ENCODE data around the gene DGCR6L.
"Not testable (repeated sequence)": the region's sequence is repeated elsewhere in the genome, so short reads cannot be mapped to it uniquely, and the experiment has no call there.

The DGCR6L gene

DNA sequence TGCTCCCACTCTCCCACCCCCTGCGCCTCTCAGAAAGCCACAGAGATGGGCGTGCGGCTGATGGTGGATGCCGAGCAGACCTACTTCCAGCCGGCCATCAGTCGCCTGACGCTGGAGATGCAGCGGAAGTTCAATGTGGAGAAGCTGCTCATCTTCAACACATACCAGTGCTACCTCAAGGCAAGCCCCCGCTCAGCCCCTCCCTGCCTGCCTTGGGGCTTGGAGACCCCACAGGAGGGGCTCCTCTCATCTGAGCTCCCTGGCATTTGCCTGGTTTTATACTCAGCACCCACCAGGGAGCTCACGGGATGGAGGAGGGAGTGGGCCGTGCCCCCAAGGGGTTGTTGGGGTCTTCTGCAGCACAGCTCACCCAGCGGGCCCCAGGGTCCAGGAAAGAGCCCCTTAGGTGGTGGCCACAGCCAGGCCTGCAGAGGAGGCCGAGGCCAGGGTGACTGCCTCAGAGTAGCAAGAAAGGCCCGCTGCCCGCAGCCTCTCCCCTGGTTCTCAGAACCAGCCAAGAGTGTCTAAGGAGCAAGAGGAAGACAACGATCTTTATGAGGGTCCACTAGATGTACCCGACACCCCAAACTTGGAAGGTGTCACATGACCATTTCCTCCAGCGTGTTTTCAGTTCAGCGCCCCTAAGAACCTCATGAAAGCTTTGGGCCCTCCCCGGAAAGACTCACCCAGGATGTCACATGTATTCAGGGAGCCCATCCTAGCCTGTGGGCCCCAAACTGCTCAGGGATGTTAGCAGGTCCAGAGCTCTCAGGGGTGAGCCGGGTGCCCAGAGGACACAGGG is 13.0 kb downstream of the DGCR6L start:
- H3K9me3 ChIP-seq (ENCODE audit: control insufficient read depth, insufficient read depth, low read length); H3K27me3 ChIP-seq (ENCODE audit: control insufficient read depth, low read length); H3K4me1 ChIP-seq (ENCODE audit: control insufficient read depth, low read length); H3K4me2 ChIP-seq (ENCODE audit: low read length); H3K9me2 ChIP-seq (replicated peaks; ENCODE audit: control insufficient read depth, low read length); H3K4me3 ChIP-seq (ENCODE audit: low read length); H3K36me3 ChIP-seq (ENCODE audit: control insufficient read depth, low read length); H3F3A ChIP-seq (ENCODE audit: control insufficient read depth, insufficient read depth); H4K20me1 ChIP-seq (ENCODE audit: control insufficient read depth, insufficient read depth, low read depth, low read length); H3K27ac ChIP-seq (ENCODE audit: low read depth, low read length); H3K79me2 ChIP-seq (ENCODE audit: control insufficient read depth, low read length): not testable (repeated sequence)

DNA sequence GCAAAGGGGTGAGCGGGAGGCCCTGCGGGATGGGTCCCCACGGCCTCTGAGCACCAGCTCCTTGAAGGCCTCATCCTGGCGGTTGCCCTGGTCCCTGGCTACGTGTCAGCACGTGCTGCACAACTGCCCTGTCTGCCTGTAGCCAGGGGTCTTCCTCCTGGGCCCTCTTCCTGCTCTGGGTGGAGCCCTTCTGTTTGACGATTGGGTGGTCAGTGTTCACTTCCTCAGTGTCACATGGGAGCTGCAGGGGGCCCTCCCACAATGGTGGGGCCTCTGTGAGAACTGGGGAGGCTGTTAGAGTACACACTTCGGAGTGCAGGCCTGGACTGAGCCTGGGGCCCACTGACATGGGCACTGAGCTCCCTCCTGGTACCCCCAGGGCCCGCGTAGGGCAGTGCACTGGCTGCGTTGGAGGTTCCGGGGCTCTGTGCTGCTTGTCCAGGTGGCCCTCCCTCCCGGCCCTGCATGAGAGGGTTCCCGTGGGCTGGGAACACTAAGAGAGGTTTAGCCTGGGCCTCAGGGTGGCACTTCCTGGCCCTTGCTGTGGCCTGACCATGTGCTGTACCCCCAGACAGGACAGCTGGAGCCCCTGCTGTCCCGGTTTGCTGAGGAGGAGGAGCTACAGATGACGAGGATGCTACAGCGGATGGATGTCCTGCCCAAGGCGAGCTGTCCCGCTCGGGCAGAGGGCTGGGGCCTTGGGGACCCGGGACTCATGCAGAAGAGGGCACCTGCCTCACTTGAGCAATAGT is 13.8 kb downstream of the DGCR6L start:
- Histone ChIP-seq H3K36me3 (ENCODE audit: control insufficient read depth, low read length) (no peaks in the 10 kb centered on the region), H3K4me1 (ENCODE audit: control insufficient read depth, low read length) (no peaks in the 10 kb centered on the region), H3K9me2 (replicated peaks; ENCODE audit: control insufficient read depth, low read length) (no peaks in the 10 kb centered on the region), H3K79me2 (ENCODE audit: control insufficient read depth, low read length) (no peaks in the 10 kb centered on the region), H3K9me3 (ENCODE audit: control insufficient read depth, insufficient read depth, low read length) (no peaks in the 10 kb centered on the region), H3K4me3 (ENCODE audit: low read length) (no peak overlapping the region), H3F3A (ENCODE audit: control insufficient read depth, insufficient read depth) (no peaks in the 10 kb centered on the region), H3K27me3 (ENCODE audit: control insufficient read depth, low read length) (no peaks in the 10 kb centered on the region), H3K27ac (ENCODE audit: low read depth, low read length) (no peak overlapping the region), H3K4me2 (ENCODE audit: low read length) (no peak overlapping the region), H4K20me1 (ENCODE audit: control insufficient read depth, insufficient read depth, low read depth, low read length) (no peaks in the 10 kb centered on the region)
- no peak for TF ChIP-seq EZH2phosphoT487 (IDR thresholded peaks at IDR 0.05; ENCODE audit: borderline replicate concordance, low read length)
- TF ChIP-seq, protein P1, sequence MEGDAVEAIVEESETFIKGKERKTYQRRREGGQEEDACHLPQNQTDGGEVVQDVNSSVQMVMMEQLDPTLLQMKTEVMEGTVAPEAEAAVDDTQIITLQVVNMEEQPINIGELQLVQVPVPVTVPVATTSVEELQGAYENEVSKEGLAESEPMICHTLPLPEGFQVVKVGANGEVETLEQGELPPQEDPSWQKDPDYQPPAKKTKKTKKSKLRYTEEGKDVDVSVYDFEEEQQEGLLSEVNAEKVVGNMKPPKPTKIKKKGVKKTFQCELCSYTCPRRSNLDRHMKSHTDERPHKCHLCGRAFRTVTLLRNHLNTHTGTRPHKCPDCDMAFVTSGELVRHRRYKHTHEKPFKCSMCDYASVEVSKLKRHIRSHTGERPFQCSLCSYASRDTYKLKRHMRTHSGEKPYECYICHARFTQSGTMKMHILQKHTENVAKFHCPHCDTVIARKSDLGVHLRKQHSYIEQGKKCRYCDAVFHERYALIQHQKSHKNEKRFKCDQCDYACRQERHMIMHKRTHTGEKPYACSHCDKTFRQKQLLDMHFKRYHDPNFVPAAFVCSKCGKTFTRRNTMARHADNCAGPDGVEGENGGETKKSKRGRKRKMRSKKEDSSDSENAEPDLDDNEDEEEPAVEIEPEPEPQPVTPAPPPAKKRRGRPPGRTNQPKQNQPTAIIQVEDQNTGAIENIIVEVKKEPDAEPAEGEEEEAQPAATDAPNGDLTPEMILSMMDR (IDR thresholded peaks at IDR 0.05; ENCODE audit: low read depth, low read length, poor library complexity, severe bottlenecking): no peak

DNA sequence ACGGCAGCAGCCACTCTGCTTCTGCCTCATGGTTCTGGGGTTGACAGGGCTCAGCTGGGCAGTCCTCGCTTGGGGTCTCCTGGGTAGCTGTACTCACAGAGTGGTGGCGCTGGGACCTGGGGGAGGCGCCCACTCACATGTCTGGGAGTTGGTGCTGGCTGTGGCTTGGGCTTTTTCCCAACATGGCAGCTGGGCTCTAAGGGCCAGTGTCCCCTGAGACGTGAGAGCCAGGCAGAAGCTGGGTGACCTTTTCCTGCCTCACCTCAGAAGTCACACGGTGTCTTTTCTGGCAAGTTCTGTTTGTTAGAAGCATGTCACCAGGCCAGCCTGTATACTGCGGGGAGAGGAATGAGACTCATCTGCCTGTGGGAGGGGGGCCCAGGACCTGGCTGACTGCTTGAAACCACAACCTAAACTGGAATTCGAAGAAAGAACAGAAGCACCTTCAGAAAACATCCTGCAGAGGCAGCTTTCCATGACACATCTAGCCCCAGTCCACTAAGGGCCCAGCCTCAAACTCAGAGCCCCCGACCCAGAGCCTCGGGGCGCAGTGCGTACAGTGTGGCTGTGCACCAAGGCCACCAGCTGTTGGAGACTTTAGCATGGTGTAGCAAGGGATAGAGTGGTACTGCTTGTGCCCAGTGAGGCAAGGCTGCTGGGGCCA is 14.5 kb downstream of the DGCR6L start:
- H3K4me1 ChIP-seq (ENCODE audit: control insufficient read depth, low read length); H3K9me2 ChIP-seq (replicated peaks; ENCODE audit: control insufficient read depth, low read length); H4K20me1 ChIP-seq (ENCODE audit: control insufficient read depth, insufficient read depth, low read depth, low read length); H3K36me3 ChIP-seq (ENCODE audit: control insufficient read depth, low read length); H3K79me2 ChIP-seq (ENCODE audit: control insufficient read depth, low read length); H3K27ac ChIP-seq (ENCODE audit: low read depth, low read length); H3K4me2 ChIP-seq (ENCODE audit: low read length); H3K27me3 ChIP-seq (ENCODE audit: control insufficient read depth, low read length); H3K4me3 ChIP-seq (ENCODE audit: low read length); H3F3A ChIP-seq (ENCODE audit: control insufficient read depth, insufficient read depth); H3K9me3 ChIP-seq (ENCODE audit: control insufficient read depth, insufficient read depth, low read length): not testable (repeated sequence)

DNA sequence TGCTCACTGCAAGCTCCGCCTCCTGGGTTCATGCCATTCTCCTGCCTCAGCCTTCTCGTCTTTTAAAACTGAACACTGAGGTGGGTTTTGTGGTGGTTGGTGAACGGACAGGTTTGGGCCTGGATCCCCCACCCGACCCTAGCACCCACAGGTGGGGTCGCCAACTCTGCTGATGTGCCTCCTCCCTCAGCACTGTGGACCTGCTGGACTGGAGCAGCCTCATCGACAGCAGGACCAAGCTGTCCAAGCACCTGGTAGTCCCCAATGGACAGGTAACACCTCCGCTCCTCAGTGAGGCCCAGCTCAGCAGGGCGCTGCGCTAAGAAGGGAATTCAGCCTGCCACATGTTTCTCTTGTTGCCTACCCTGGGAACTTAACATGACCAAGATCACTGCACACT is 15.2 kb downstream of the DGCR6L start:
- Histone ChIP-seq H3K79me2 (ENCODE audit: control insufficient read depth, low read length) (no peaks in the 10 kb centered on the region), H3K27ac (ENCODE audit: low read depth, low read length) (no peak overlapping the region), H3K9me3 (ENCODE audit: control insufficient read depth, insufficient read depth, low read length) (no peaks in the 10 kb centered on the region), H4K20me1 (ENCODE audit: control insufficient read depth, insufficient read depth, low read depth, low read length) (no peaks in the 10 kb centered on the region), H3F3A (ENCODE audit: control insufficient read depth, insufficient read depth) (no peaks in the 10 kb centered on the region), H3K4me1 (ENCODE audit: control insufficient read depth, low read length) (peaks cover 2% of the 10 kb centered on the region; the same call in 1 of the 2 replicates), H3K9me2 (replicated peaks; ENCODE audit: control insufficient read depth, low read length) (no peaks in the 10 kb centered on the region), H3K27me3 (ENCODE audit: control insufficient read depth, low read length) (peaks cover 5% of the 10 kb centered on the region; the same call in 1 of the 2 replicates), H3K4me3 (ENCODE audit: low read length) (no peak overlapping the region), H3K36me3 (ENCODE audit: control insufficient read depth, low read length) (no peaks in the 10 kb centered on the region), H3K4me2 (ENCODE audit: low read length) (no peak overlapping the region)
- TF ChIP-seq, protein P1 (IDR thresholded peaks at IDR 0.05; ENCODE audit: low read depth, low read length, poor library complexity, severe bottlenecking): no peak
- TF ChIP-seq EZH2phosphoT487 (IDR thresholded peaks at IDR 0.05; ENCODE audit: borderline replicate concordance, low read length): no peak

DNA sequence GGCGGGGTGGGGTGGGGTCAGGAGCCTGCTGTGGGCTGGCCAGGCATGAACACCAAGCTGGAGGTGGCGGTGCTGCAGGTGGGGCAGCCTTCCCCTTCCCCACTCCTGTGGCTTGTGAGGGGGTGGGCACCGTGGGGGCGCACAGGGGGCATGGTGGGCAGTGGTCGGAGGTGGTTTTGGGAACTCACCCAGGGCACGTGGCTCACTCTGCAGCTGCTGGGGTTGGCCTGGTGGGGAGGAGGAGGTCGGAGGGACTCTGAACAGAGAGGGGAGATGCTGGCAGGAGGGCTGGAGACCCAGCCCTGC is 16.7 kb downstream of the DGCR6L start:
- H3K4me3 ChIP-seq (ENCODE audit: low read length); H3F3A ChIP-seq (ENCODE audit: control insufficient read depth, insufficient read depth); H3K4me2 ChIP-seq (ENCODE audit: low read length); H3K27ac ChIP-seq (ENCODE audit: low read depth, low read length); H3K9me3 ChIP-seq (ENCODE audit: control insufficient read depth, insufficient read depth, low read length); H3K9me2 ChIP-seq (replicated peaks; ENCODE audit: control insufficient read depth, low read length); H4K20me1 ChIP-seq (ENCODE audit: control insufficient read depth, insufficient read depth, low read depth, low read length); H3K79me2 ChIP-seq (ENCODE audit: control insufficient read depth, low read length); H3K4me1 ChIP-seq (ENCODE audit: control insufficient read depth, low read length); H3K27me3 ChIP-seq (ENCODE audit: control insufficient read depth, low read length); H3K36me3 ChIP-seq (ENCODE audit: control insufficient read depth, low read length): not testable (repeated sequence)

Measured in DOHH2 (cell line).